ENCODE data around the gene TFF2.

TFF2 gene

GRCh38 chr21:42383331-42383730 lies 32.5 kb upstream of the TFF2 start:
- no peak for DNase-seq

GRCh38 chr21:42382915-42383314 lies 32.1 kb upstream of the TFF2 start:
- no peak for DNase-seq

GRCh38 chr21:42381347-42381984 lies 30.7 kb upstream of the TFF2 start:
- DNase-seq = peak; percentile 59

- DNase-seq = no peak
Observed at GRCh38 chr21:42379426-42380215, 28.8 kb upstream of the TFF2 start.

GRCh38 chr21:42378418-42378817 lies 27.6 kb upstream of the TFF2 start:
- DNase-seq = no peak

- DNase-seq = no peak
Observed at GRCh38 chr21:42377951-42378340, 27.2 kb upstream of the TFF2 start.

- no peak for DNase-seq
Observed at GRCh38 chr21:42377211-42377950, 26.6 kb upstream of the TFF2 start.

GRCh38 chr21:42376338-42376982 lies 25.7 kb upstream of the TFF2 start:
- DNase-seq = no peak

- DNase-seq = no peak
Observed at GRCh38 chr21:42375966-42376337, 25.2 kb upstream of the TFF2 start.

GRCh38 chr21:42375506-42375905 lies 24.7 kb upstream of the TFF2 start:
- no peak for DNase-seq

- no peak for DNase-seq
Observed at GRCh38 chr21:42374864-42375499, 24.2 kb upstream of the TFF2 start.

GRCh38 chr21:42374457-42374856 lies 23.7 kb upstream of the TFF2 start:
- no peak for DNase-seq

- DNase-seq = no peak
Observed at GRCh38 chr21:42373908-42374455, 23.2 kb upstream of the TFF2 start.

- no peak for DNase-seq
Observed at GRCh38 chr21:42373196-42373907, 22.6 kb upstream of the TFF2 start.

GRCh38 chr21:42370894-42371654 lies 20.3 kb upstream of the TFF2 start:
- DNase-seq = no peak

- DNase-seq = no peak
Observed at GRCh38 chr21:42369821-42370220, 19.0 kb upstream of the TFF2 start.

- no peak for DNase-seq
Observed at GRCh38 chr21:42367367-42368165, 16.8 kb upstream of the TFF2 start.

- no peak for DNase-seq
Observed at GRCh38 chr21:42366292-42367010, 15.7 kb upstream of the TFF2 start, which contains the start of gene TFF1. TFF1 (minus strand) TSS chr21:42366535; CDS start chr21:42366495, 40 bp downstream.

- DNase-seq = no peak
Observed at GRCh38 chr21:42365770-42366169, 15.0 kb upstream of the TFF2 start.
